SU-DHL-6 (cell line): Measurements from ENCODE around the gene LRRC7.

Experiments used
- CTCF ChIP-seq: fragments of 200-600 bp; sonication (generic); IDR thresholded peaks from one replicate; pipeline ENCODE4 v1.5.1; 2017; ENCODE audit warnings: antibody characterized with exemption, mild to moderate bottlenecking, low read length, moderate library complexity; ENCODE audit not compliant: insufficient read depth, poor library complexity, severe bottlenecking
- EZH2phosphoT487 ChIP-seq: fragments of 200-600 bp; sonication (generic), shearing (Covaris generic); conservative IDR thresholded peaks from 2 replicates; pipeline ENCODE4 v1.6.1; 2018; ENCODE audit warnings: mild to moderate bottlenecking, antibody characterized with exemption, low read length, moderate library complexity, mixed read lengths

GRCh38 chr1:69834336-69834735 lies 266.6 kb downstream of the LRRC7 start:
- no peak for TF ChIP-seq CTCF
- TF ChIP-seq EZH2phosphoT487, result no peak
